Parathyroid adenoma (tissue), 2 donors: ENCODE measurements around the gene FBXO21.
"Not testable (repeated sequence)": the region's sequence is repeated elsewhere in the genome, so short reads cannot be mapped to it uniquely, and the experiment has no call there.

ENCODE experiments used
- H2AFZ ChIP-seq: fragments of 300-600 bp; sonication (generic); one replicate; pipeline ENCODE4 v1.7.0; 2017; ENCODE audit warnings: antibody characterized with exemption, mild to moderate bottlenecking
- H3K27ac ChIP-seq: fragments of 300-600 bp; sonication (generic); one replicate; pipeline ENCODE4 v1.7.0; 2017
- H3K27me3 ChIP-seq: fragments of 300-600 bp; sonication (generic); one replicate; pipeline ENCODE4 v1.7.0; 2017; ENCODE audit warnings: low read length; ENCODE audit not compliant: control insufficient read depth, insufficient read depth
- H3K36me3 ChIP-seq: fragments of 300-600 bp; sonication (generic); one replicate; pipeline ENCODE4 v1.7.0; 2017; ENCODE audit warnings: low read length; ENCODE audit not compliant: control insufficient read depth, insufficient read depth
- H3K4me1 ChIP-seq: fragments of 300-600 bp; sonication (generic); one replicate; pipeline ENCODE4 v1.7.0; 2017; ENCODE audit warnings: control low read depth
- H3K4me2 ChIP-seq: fragments of 300-600 bp; sonication (generic); one replicate; pipeline ENCODE4 v1.7.0; 2017; ENCODE audit warnings: low read length
- H3K4me3 ChIP-seq: fragments of 300-600 bp; sonication (generic); one replicate; pipeline ENCODE4 v1.7.0; 2017; ENCODE audit warnings: low read depth, low read length
- H3K79me2 ChIP-seq: fragments of 300-600 bp; sonication (generic); one replicate; pipeline ENCODE4 v1.7.0; 2017; ENCODE audit warnings: control low read depth
- H3K9ac ChIP-seq: fragments of 300-600 bp; sonication (generic); one replicate; pipeline ENCODE4 v1.7.0; 2017; ENCODE audit warnings: mild to moderate bottlenecking
- H3K9me3 ChIP-seq: fragments of 300-600 bp; sonication (generic); one replicate; pipeline ENCODE4 v1.7.0; 2017; ENCODE audit warnings: low read length; ENCODE audit not compliant: control insufficient read depth
- TF ChIP-seq, protein P1 (sequence below): fragments of 300-600 bp; sonication (generic); IDR thresholded peaks from one replicate; pipeline ENCODE4 v1.7.0; 2017; ENCODE audit warnings: antibody characterized with exemption, mild to moderate bottlenecking
- donor health status: primary hyperparathyroidism.

Gene FBXO21

DNA sequence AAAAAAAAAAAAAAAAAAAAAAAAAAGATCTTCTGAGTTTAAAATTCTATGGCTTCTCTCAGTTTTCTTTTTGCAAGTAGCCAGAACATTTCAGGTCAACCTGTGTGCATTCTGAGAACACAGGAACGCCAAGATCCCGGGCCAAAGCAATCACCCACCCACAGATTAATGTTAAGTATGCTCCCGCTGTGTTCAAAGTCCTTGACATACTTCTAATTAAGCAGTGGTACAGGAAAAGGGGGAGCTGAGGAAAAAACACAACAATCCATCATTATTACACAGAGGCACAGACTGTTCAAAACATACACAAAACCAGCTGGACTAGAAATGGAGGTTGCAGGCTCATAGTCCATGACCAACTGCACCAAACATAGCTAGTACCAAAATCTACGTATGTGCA is 2.8 kb downstream of the FBXO21 start:
- Histone ChIP-seq H3K9me3 (no peaks in the 10 kb centered on the region), H3K4me2 (no peak overlapping the region), H3K4me1 (no peaks in the 10 kb centered on the region), H3K27me3 (no peaks in the 10 kb centered on the region), H3K27ac (no peak overlapping the region), H3K36me3 (no peaks in the 10 kb centered on the region), H2AFZ (no peak overlapping the region), H3K4me3 (no peak overlapping the region), H3K9ac (no peak overlapping the region), H3K79me2 (peaks cover 12% of the 10 kb centered on the region)
- TF ChIP-seq, protein P1, sequence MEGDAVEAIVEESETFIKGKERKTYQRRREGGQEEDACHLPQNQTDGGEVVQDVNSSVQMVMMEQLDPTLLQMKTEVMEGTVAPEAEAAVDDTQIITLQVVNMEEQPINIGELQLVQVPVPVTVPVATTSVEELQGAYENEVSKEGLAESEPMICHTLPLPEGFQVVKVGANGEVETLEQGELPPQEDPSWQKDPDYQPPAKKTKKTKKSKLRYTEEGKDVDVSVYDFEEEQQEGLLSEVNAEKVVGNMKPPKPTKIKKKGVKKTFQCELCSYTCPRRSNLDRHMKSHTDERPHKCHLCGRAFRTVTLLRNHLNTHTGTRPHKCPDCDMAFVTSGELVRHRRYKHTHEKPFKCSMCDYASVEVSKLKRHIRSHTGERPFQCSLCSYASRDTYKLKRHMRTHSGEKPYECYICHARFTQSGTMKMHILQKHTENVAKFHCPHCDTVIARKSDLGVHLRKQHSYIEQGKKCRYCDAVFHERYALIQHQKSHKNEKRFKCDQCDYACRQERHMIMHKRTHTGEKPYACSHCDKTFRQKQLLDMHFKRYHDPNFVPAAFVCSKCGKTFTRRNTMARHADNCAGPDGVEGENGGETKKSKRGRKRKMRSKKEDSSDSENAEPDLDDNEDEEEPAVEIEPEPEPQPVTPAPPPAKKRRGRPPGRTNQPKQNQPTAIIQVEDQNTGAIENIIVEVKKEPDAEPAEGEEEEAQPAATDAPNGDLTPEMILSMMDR, result no peak

DNA sequence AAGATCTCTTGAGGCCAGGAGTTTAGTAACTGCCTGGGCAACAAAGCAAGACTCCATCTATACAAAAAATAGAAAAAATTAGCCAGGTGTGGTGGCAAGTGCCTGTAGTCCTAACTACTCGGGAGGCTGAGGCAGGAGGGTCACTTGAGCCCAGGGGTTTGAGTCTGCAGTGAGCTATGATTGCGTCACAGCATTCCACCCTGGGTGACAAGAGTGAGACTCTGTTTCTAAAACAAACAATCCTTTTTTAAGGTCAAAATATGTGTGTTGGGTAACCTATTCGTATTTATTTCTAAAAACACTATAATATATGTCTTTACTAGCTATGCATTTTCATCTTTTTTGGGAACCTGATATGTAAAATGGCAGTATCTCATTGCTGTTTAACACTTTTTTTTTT is 7.4 kb downstream of the FBXO21 start:
- H3K27ac ChIP-seq, result no peak overlapping the region
- peaks cover 3% of the 10 kb centered on the region for H3K79me2 ChIP-seq
- H3K4me1 ChIP-seq, result no peaks in the 10 kb centered on the region
- H3K36me3 ChIP-seq, result no peaks in the 10 kb centered on the region
- H3K4me2 ChIP-seq, result no peak overlapping the region
- H3K4me3 ChIP-seq, result no peak overlapping the region
- H3K9ac ChIP-seq, result no peak overlapping the region
- no peaks in the 10 kb centered on the region for H3K27me3 ChIP-seq
- TF ChIP-seq, protein P1, result no peak
- H3K9me3 ChIP-seq, result no peaks in the 10 kb centered on the region
- H2AFZ ChIP-seq, result no peak overlapping the region

DNA sequence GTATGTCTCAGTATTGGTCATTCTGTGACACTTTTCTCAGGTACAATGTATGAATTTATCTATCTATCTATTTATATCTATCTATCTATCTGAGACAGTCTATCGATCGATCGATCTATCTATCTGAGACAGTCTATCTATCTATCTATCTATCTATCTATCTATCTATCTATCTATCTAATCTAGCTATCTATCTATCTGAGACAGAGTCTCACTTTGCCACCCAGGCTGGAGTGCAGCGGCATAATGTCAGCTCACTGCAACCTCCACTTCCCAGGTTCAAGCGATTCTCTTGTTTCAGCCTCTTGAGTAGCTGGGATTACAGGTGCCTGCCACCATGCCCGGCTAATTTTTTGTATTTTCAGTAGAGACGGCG is 8.8 kb downstream of the FBXO21 start:
- not testable (repeated sequence) for H3K4me2 ChIP-seq, H3K27me3 ChIP-seq, H3K36me3 ChIP-seq, H3K4me1 ChIP-seq, H3K9me3 ChIP-seq, H3K4me3 ChIP-seq, H3K79me2 ChIP-seq, H3K9ac ChIP-seq, H3K27ac ChIP-seq, H2AFZ ChIP-seq

- Histone ChIP-seq H3K9ac (no peak overlapping the region), H3K27ac (no peak overlapping the region), H2AFZ (no peak overlapping the region), H3K4me1 (no peaks in the 10 kb centered on the region), H3K36me3 (no peaks in the 10 kb centered on the region), H3K4me2 (no peak overlapping the region), H3K9me3 (no peaks in the 10 kb centered on the region), H3K79me2 (peaks cover 3% of the 10 kb centered on the region), H3K27me3 (no peaks in the 10 kb centered on the region), H3K4me3 (no peak overlapping the region)
- TF ChIP-seq, protein P1, result no peak
These were observed 9.4 kb downstream of the FBXO21 start for GRCh38 chr12:117180758-117181467.

DNA sequence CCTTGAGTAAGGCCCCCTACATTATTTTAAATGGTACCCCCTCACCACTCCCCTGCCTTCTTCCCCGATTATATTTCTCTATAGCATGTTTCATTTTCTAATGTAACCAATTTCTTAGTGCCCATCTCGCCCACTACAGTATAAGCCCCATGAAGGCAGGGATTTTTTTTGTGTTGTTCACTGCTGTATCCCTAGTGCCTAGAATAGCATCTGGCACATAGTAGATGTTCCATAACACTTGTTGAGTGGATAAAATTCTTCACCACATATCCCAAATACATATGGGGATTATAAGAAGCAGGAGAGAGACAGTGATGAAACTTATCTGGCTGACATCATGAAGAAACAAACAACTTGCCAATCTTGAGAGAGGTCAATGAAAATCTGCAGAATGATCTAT is 11.5 kb downstream of the FBXO21 start:
- H3K9me3 ChIP-seq, result no peaks in the 10 kb centered on the region

More for the DNA sequence above, 11.5 kb downstream of the FBXO21 start:
- Histone ChIP-seq H3K36me3 (no peaks in the 10 kb centered on the region), H2AFZ (no peak overlapping the region), H3K4me2 (no peak overlapping the region), H3K79me2 (peaks cover 3% of the 10 kb centered on the region), H3K27me3 (no peaks in the 10 kb centered on the region), H3K9ac (no peak overlapping the region), H3K4me3 (no peak overlapping the region), H3K4me1 (no peaks in the 10 kb centered on the region), H3K27ac (no peak overlapping the region)
- TF ChIP-seq, protein P1, result no peak
